CD14-positive monocyte (primary cell): ENCODE measurements around the gene HHIPL1. TPM values are rescaled to one million over a fixed set of nuclear protein-coding genes. Genes with fewer than 3 reads are reported as not detected.

Experiments used
- DNase-seq, 3 donors: peaks; one replicate each; pipeline ENCODE4 v3.0.0-alpha.2; 2011 to 2022
- H2AFZ ChIP-seq: 2 replicates; pipeline ENCODE4 v1.6.0; 2012; ENCODE audit warnings: mild to moderate bottlenecking, low read depth, low read length, inconsistent platforms; ENCODE audit not compliant: insufficient read depth, poor library complexity, severe bottlenecking
- H3K27ac ChIP-seq, 2 donors: 1 replicate in 1 of 2; 2 replicates in 1 of 2; pipeline ENCODE4 v1.5.1; 2012 to 2013; ENCODE audit warnings: low read length in 2 of 2, control low read depth in 1 of 2, inconsistent platforms in 1 of 2, low read depth in 1 of 2, mild to moderate bottlenecking in 1 of 2
- H3K27me3 ChIP-seq, 2 donors: one replicate each; pipeline versions ENCODE4 v1.6.0 to v1.6.1; 2011 to 2013; ENCODE audit warnings: low read length in 2 of 2; ENCODE audit not compliant: control insufficient read depth in 2 of 2, insufficient read depth in 2 of 2
- H3K36me3 ChIP-seq, 2 donors: replicated peaks in 1 of 2; 1 replicate in 1 of 2; 2 replicates in 1 of 2; pipeline versions ENCODE4 v1.5.1 to v1.6.1; 2012 to 2013; ENCODE audit warnings: low read length in 2 of 2, control low read depth in 1 of 2, inconsistent platforms in 1 of 2, mild to moderate bottlenecking in 1 of 2; ENCODE audit not compliant: insufficient read depth in 2 of 2, control insufficient read depth in 1 of 2
- H3K4me1 ChIP-seq, 2 donors: 1 replicate in 1 of 2; 2 replicates in 1 of 2; pipeline versions ENCODE4 v1.5.1 to v1.6.1; 2012 to 2013; ENCODE audit warnings: low read length in 2 of 2, control low read depth in 1 of 2, inconsistent platforms in 1 of 2, mild to moderate bottlenecking in 1 of 2, moderate library complexity in 1 of 2; ENCODE audit not compliant: insufficient read depth in 2 of 2, control insufficient read depth in 1 of 2
- H3K4me2 ChIP-seq: replicated peaks from 2 replicates; pipeline ENCODE3; 2012; ENCODE audit warnings: low read length, moderate library complexity, mild to moderate bottlenecking; ENCODE audit not compliant: poor library complexity, severe bottlenecking; ENCODE audit errors: extremely low read depth
- H3K4me3 ChIP-seq, 3 experiments: fragments of 200-600 bp in 1 of 3; sonication (generic) in 1 of 3; replicated peaks in 1 of 3; 1 replicate in 2 of 3; 2 replicates in 1 of 3; pipeline ENCODE4 v1.5.1; 2011 to 2013; ENCODE audit warnings: low read length in 3 of 3, mild to moderate bottlenecking in 3 of 3, control low read depth in 2 of 3, low read depth in 2 of 3, inconsistent platforms in 1 of 3, moderate library complexity in 1 of 3
- H3K79me2 ChIP-seq: 2 replicates; pipeline ENCODE4 v1.6.0; 2012; ENCODE audit warnings: mild to moderate bottlenecking, control low read depth, inconsistent platforms, low read length, moderate library complexity; ENCODE audit not compliant: insufficient read depth
- H3K9ac ChIP-seq: 2 replicates; pipeline ENCODE4 v1.6.0; 2017; ENCODE audit warnings: low read length, mild to moderate bottlenecking; ENCODE audit not compliant: insufficient read depth, poor library complexity, severe bottlenecking
- H3K9me3 ChIP-seq, 2 donors: replicated peaks in 1 of 2; 1 replicate in 1 of 2; 2 replicates in 1 of 2; pipeline versions ENCODE4 v1.5.1 to v1.6.1; 2012 to 2013; ENCODE audit warnings: low read length in 2 of 2, control low read depth in 1 of 2; ENCODE audit not compliant: control insufficient read depth in 1 of 2, insufficient read depth in 1 of 2
- H4K20me1 ChIP-seq: 2 replicates; pipeline ENCODE4 v1.6.0; 2012; ENCODE audit warnings: mild to moderate bottlenecking, low read length, control low read depth, moderate library complexity; ENCODE audit not compliant: insufficient read depth
- H3K27ac Mint-ChIP-seq, 7 donors: one replicate each; pipeline ENCODE4 v1.8.0; 2020; ENCODE audit warnings: mild to moderate bottlenecking in 7 of 7, mixed read lengths in 7 of 7, moderate library complexity in 6 of 7, inconsistent platforms in 2 of 7
- H3K27me3 Mint-ChIP-seq, 3 donors: one replicate each; pipeline ENCODE4 v1.8.0; 2021 to 2022; ENCODE audit warnings: low read depth in 3 of 3, mild to moderate bottlenecking in 3 of 3, mixed read lengths in 3 of 3, moderate library complexity in 3 of 3, inconsistent platforms in 1 of 3
- H3K36me3 Mint-ChIP-seq, 2 donors: one replicate each; pipeline ENCODE4 v1.8.0; 2020; ENCODE audit warnings: mixed read lengths in 2 of 2, inconsistent platforms in 1 of 2, mild to moderate bottlenecking in 1 of 2
- H3K4me1 Mint-ChIP-seq: one replicate; pipeline ENCODE4 v1.8.0; 2020; ENCODE audit warnings: mild to moderate bottlenecking, mixed read lengths
- H3K4me3 Mint-ChIP-seq, 2 donors: one replicate each; pipeline ENCODE4 v1.8.0; 2020; ENCODE audit warnings: mild to moderate bottlenecking in 2 of 2, mixed read lengths in 2 of 2, moderate library complexity in 1 of 2
- H3K9me3 Mint-ChIP-seq, 7 donors: one replicate each; pipeline ENCODE4 v1.8.0; 2020 to 2022; ENCODE audit warnings: mixed read lengths in 7 of 7, mild to moderate bottlenecking in 6 of 7, moderate library complexity in 6 of 7, inconsistent platforms in 2 of 7
- CTCF ChIP-seq: fragments of 200-600 bp; IDR thresholded peaks from one replicate; pipeline ENCODE4 v1.8.0; 2022; ENCODE audit warnings: antibody characterized with exemption, mild to moderate bottlenecking
- WGBS: methylation state at CpG from one replicate; pipeline ENCODE4 v1.1.5; 2013; ENCODE audit warnings: missing lambda C conversion rate; ENCODE audit not compliant: insufficient coverage; 5-methylcytosine and 5-hydroxymethylcytosine counted together
- intact Hi-C, 2 donors: fragments of 100-400 bp; cut with micrococcal nuclease; formaldehyde crosslinking; loops; one replicate each; pipeline versions ENCODE4 v1.15.0 to v1.15.1; 2023
- polyA plus RNA-seq, 3 donors: library from polyadenylated mRNA; depleted of rRNA in 1 of 3; unstranded in 2 of 3; stranded (reverse) in 1 of 3; fragments of 300-500 nt in 2 of 3; fragments of >200 nt in 1 of 3; fragmentation: Illumina TruSeq in 2 of 3; gene quantifications; 1 replicate in 2 of 3; 2 replicates in 1 of 3; pipeline ENCODE4 v1.2.3, GENCODE V29; 2012 to 2021

HHIPL1 gene
- polyA plus RNA-seq, 3 donors = 0.09 TPM; not detected in 2

- H4K20me1 ChIP-seq = no peaks in the 10 kb centered on the region
- no peak overlapping the region for H3K4me3 ChIP-seq
- intact Hi-C loops = no loop called here
- TF ChIP-seq CTCF = no peak
- H3K4me2 ChIP-seq = no peak overlapping the region
- Mint-ChIP-seq H3K27me3 (peaks cover 14 to 28% (median 15%) of the 10 kb centered on the region in 3 donors), H3K36me3 (no peaks in the 10 kb centered on the region), H3K9me3 (peaks cover 0 to 3% (median 0%) of the 10 kb centered on the region in 7 donors), H3K27ac (no peak overlapping the region), H3K4me3 (no peak overlapping the region), H3K4me1 (peaks cover 2% of the 10 kb centered on the region)
- 64% methylated on average over 5 of the region's 6 CpGs for WGBS
- H3K27ac ChIP-seq = no peak overlapping the region
- DNase-seq = no peak
- H3K4me1 ChIP-seq = peaks cover 0 to 3% of the 10 kb centered on the region in 2 donors
- H3K36me3 ChIP-seq = no peaks in the 10 kb centered on the region
- no peak overlapping the region for H3K9ac ChIP-seq
- H3K9me3 ChIP-seq = no peaks in the 10 kb centered on the region
- no peak overlapping the region for H2AFZ ChIP-seq
- H3K27me3 ChIP-seq = peaks cover 0 to 6% of the 10 kb centered on the region in 2 donors
- H3K79me2 ChIP-seq = no peaks in the 10 kb centered on the region
Observed at GRCh38 chr14:99666533-99666932, 21.6 kb downstream of the HHIPL1 start.

GRCh38 chr14:99667045-99667444, 22.1 kb downstream of the HHIPL1 start:
- 59% methylated on average over 2 of the region's 2 CpGs for WGBS
- H3K4me3 Mint-ChIP-seq = no peak overlapping the region
- no peak overlapping the region for H3K27ac ChIP-seq
- H3K36me3 ChIP-seq = no peaks in the 10 kb centered on the region
- peaks cover 0 to 3% (median 0%) of the 10 kb centered on the region in 7 donors for H3K9me3 Mint-ChIP-seq
- TF ChIP-seq CTCF = no peak
- intact Hi-C loops = no loop called here
- H3K27me3 Mint-ChIP-seq = peaks cover 11 to 25% (median 15%) of the 10 kb centered on the region in 3 donors
- H3K27me3 ChIP-seq = peaks cover 0 to under 1% of the 10 kb centered on the region in 2 donors
- no peak overlapping the region for H3K4me3 ChIP-seq
- no peak overlapping the region for H3K4me2 ChIP-seq
- DNase-seq = no peak
- H3K4me1 Mint-ChIP-seq = peaks cover 2% of the 10 kb centered on the region
- H3K36me3 Mint-ChIP-seq = no peaks in the 10 kb centered on the region
- peaks cover under 1 to 3% of the 10 kb centered on the region in 2 donors for H3K4me1 ChIP-seq
- H3K79me2 ChIP-seq = no peaks in the 10 kb centered on the region
- H4K20me1 ChIP-seq = no peaks in the 10 kb centered on the region
- H2AFZ ChIP-seq = no peak overlapping the region
- H3K9ac ChIP-seq = no peak overlapping the region
- H3K9me3 ChIP-seq = no peaks in the 10 kb centered on the region
- no peak overlapping the region for H3K27ac Mint-ChIP-seq
